ENCODE results near the gene CDC45.

- TF ChIP-seq CTCF (IDR thresholded peaks at IDR 0.05): no peak
- TF ChIP-seq POLR2A (IDR thresholded peaks at IDR 0.05): no peak
Measured at GRCh38 chr22:19469421-19469820, 10.3 kb upstream of the CDC45 start.
